K562 (cell line): ENCODE measurements around the gene PITHD1. TPM values are rescaled to one million over a fixed set of nuclear protein-coding genes. Genes with fewer than 3 reads are reported as not detected.
A peak's percentile ranks its signal among the peaks of the same experiment; 100 is the strongest.

Experiments used
- DPF2 ChIP-seq: fragments of 450-650 bp; IDR thresholded peaks from 2 replicates; pipeline ENCODE4 v1.6.1; 2016
- ETV5 ChIP-seq: sonication (generic); formaldehyde crosslinking; IDR thresholded peaks from 2 replicates; pipeline ENCODE4 v1.4.0; 2020; ENCODE audit warnings: low read depth, mild to moderate bottlenecking, missing genetic modification reagents
- HMGXB4 ChIP-seq: sonication (generic); formaldehyde crosslinking; IDR thresholded peaks from 2 replicates; pipeline ENCODE4 v1.8.1; 2023; ENCODE audit warnings: mild to moderate bottlenecking, missing genetic modification reagents
- HNRNPK ChIP-seq: fragments of 200-400 bp; formaldehyde crosslinking; IDR thresholded peaks from one replicate; pipeline ENCODE4 v1.6.1; 2018; ENCODE audit warnings: mild to moderate bottlenecking, low read depth, low read length; ENCODE audit not compliant: poor library complexity, severe bottlenecking
- HOXB6 ChIP-seq: fragments of 250-450 bp; sonication (Bioruptor Pico); IDR thresholded peaks from 2 replicates; pipeline ENCODE4 v1.5.1; 2022; ENCODE audit warnings: mild to moderate bottlenecking, borderline replicate concordance
- HSF4 ChIP-seq: fragments of 250-450 bp; sonication (Bioruptor Pico); IDR thresholded peaks from 2 replicates; pipeline ENCODE4 v2.1.2; 2022; ENCODE audit warnings: mild to moderate bottlenecking, moderate library complexity, borderline replicate concordance
- MCM2 ChIP-seq: fragments of 450-650 bp; IDR thresholded peaks from 2 replicates; pipeline ENCODE4 v1.6.1; 2017; ENCODE audit warnings: low read depth, mild to moderate bottlenecking
- NCOA4 ChIP-seq: fragments of 450-650 bp; IDR thresholded peaks from 2 replicates; pipeline ENCODE4 v1.6.1; 2018; ENCODE audit warnings: mild to moderate bottlenecking; ENCODE audit not compliant: partially characterized antibody
- RBM17 ChIP-seq: fragments of 200-400 bp; formaldehyde crosslinking; IDR thresholded peaks from 2 replicates; pipeline ENCODE4 v1.6.1; 2017; ENCODE audit warnings: low read depth, mild to moderate bottlenecking, low read length, borderline replicate concordance
- RHOXF2B ChIP-seq: fragments of 250-450 bp; sonication (Bioruptor Pico); conservative IDR thresholded peaks from 2 replicates; pipeline ENCODE4 v1.5.1; 2021
- SAFB2 ChIP-seq: fragments of 200-400 bp; formaldehyde crosslinking; IDR thresholded peaks from 2 replicates; pipeline ENCODE4 v1.6.1; 2018; ENCODE audit warnings: borderline replicate concordance, low read length, low read depth, moderate library complexity; ENCODE audit not compliant: severe bottlenecking
- SMARCC2 ChIP-seq: fragments of 450-650 bp; IDR thresholded peaks from 2 replicates; pipeline ENCODE4 v1.6.1; 2017; ENCODE audit warnings: antibody characterized with exemption, moderate library complexity, mild to moderate bottlenecking, low read depth
- SNAPC5 ChIP-seq: fragments of 250-450 bp; sonication (Bioruptor Pico); IDR thresholded peaks from 2 replicates; pipeline ENCODE4 v1.8.0; 2021; ENCODE audit warnings: moderate library complexity, mild to moderate bottlenecking, inconsistent platforms
- STAT6 ChIP-seq: sonication (generic); formaldehyde crosslinking; IDR thresholded peaks from 2 replicates; pipeline ENCODE4 v1.8.1; 2023; ENCODE audit warnings: mild to moderate bottlenecking, missing genetic modification reagents
- THRB ChIP-seq: fragments of 450-650 bp; formaldehyde crosslinking; conservative IDR thresholded peaks from 2 replicates; pipeline ENCODE4 v1.4.0; 2022; ENCODE audit warnings: mild to moderate bottlenecking, missing genetic modification characterization
- ZKSCAN1 ChIP-seq: fragments of 150-350 bp; IDR thresholded peaks from 2 replicates; pipeline ENCODE4 v1.6.1; 2016; ENCODE audit warnings: low read depth, low read length
- ZNF146 ChIP-seq: IDR thresholded peaks from one replicate; pipeline ENCODE4 v1.6.1; 2018; ENCODE audit warnings: missing compliant biosample characterization; ENCODE audit not compliant: unreplicated experiment
- ZNF174 ChIP-seq: fragments of 250-450 bp; sonication (Bioruptor Pico); IDR thresholded peaks from 2 replicates; pipeline ENCODE4 v1.4.0; 2020; ENCODE audit warnings: mild to moderate bottlenecking
- ZNF512 ChIP-seq: IDR thresholded peaks from 2 replicates; pipeline ENCODE4 v1.6.1; 2016; ENCODE audit warnings: missing genetic modification characterization, missing compliant biosample characterization
- ZNF766 ChIP-seq: fragments of 200-800 bp; sonication (Bioruptor generic); conservative IDR thresholded peaks from 2 replicates; pipeline ENCODE4 v1.6.1; 2016; ENCODE audit warnings: missing genetic modification characterization, missing compliant biosample characterization
- ZNF77 ChIP-seq: fragments of 250-450 bp; sonication (Bioruptor Pico); IDR thresholded peaks from 2 replicates; pipeline ENCODE4 v1.5.0; 2020
- polyA plus RNA-seq, 8 experiments: library from polyadenylated mRNA; depleted of rRNA in 4 of 8; stranded (reverse) in 5 of 8; unstranded in 3 of 8; fragments of >200 nt; fragmentation: Nextera tagmentation in 2 of 8; fragmentation: Illumina TruSeq in 1 of 8; extraction: Ambion mirVana in 2 of 8; extraction: Trizol in 1 of 8; gene quantifications; 2 replicates each; pipeline versions ENCODE4 v1.2.1 to v1.2.3, GENCODE V29; 2011 to 2014; ENCODE audit warnings: inconsistent platforms in 1 of 8, missing spikeins in 1 of 8
- total RNA-seq, 7 experiments: library from RNA; depleted of rRNA in 6 of 7; stranded (reverse); fragments of >200 nt in 6 of 7; fragmentation: Illumina TruSeq in 2 of 7; extraction: Trizol in 2 of 7; gene quantifications; 2 replicates each; pipeline versions ENCODE4 v1.2.1 to v1.2.3, GENCODE V29; 2011 to 2021; ENCODE audit warnings: low replicate concordance in 1 of 7

Gene PITHD1
- total and polyA plus RNA-seq, 9 of the 15 experiments (the other 6 are each of a cell fraction or from before 2014, with no cell fraction given): 46.5 to 175 (median 149) TPM

- TF ChIP-seq SNAPC5 (CRISPR knock-in tag) (no peak), DPF2 (peak; percentile 98), ZNF174 (no peak), RHOXF2B (CRISPR knock-in tag) (no peak), ZKSCAN1 (peak; percentile 30), ZNF512 (tag) (no peak), THRB (CRISPR knock-in tag) (no peak), HOXB6 (CRISPR knock-in tag) (no peak), SMARCC2 (peak; percentile 79; the same call in 1 of the 2 replicates), HMGXB4 (CRISPR knock-in tag) (peak; percentile 55), NCOA4 (no peak), SAFB2 (no peak), HSF4 (0 out of 2 replicates have a peak, but pooled peaks have one; percentile 18), RBM17 (no peak), ZNF77 (CRISPR knock-in tag) (no peak), ZNF766 (CRISPR knock-in tag) (peak; percentile 74; the same call in 1 of the 2 replicates), MCM2 (no peak), ETV5 (CRISPR knock-in tag) (peak; percentile 78), HNRNPK (no peak), STAT6 (CRISPR knock-in tag) (no peak), ZNF146 (CRISPR knock-in tag) (no peak)
Measured at GRCh38 chr1:23777979-23778814, at the start of gene PITHD1 (continued).
